ENCODE data around the gene KNDC1.
"Not testable (repeated sequence)": the region's sequence is repeated elsewhere in the genome, so short reads cannot be mapped to it uniquely, and the experiment has no call there.

Gene KNDC1

GRCh38 chr10:133262696-133263095, 102.7 kb downstream of the KNDC1 start:
- no peaks in the 10 kb centered on the region for H3K9me3 Mint-ChIP-seq
- H3K4me3 Mint-ChIP-seq, result peak overlapping the region; percentile 80 to 85 (median 82)
- H3K4me1 Mint-ChIP-seq, result peaks cover 5% of the 10 kb centered on the region
- H3K27me3 Mint-ChIP-seq (ENCODE audit: low read depth), result peaks cover 17% of the 10 kb centered on the region
- H3K36me3 Mint-ChIP-seq (ENCODE audit: low read depth), result no peaks in the 10 kb centered on the region
- no peak for TF ChIP-seq CTCF (IDR thresholded peaks at IDR 0.05; ENCODE audit: unreplicated experiment in 3 of 3)
- H3K27ac Mint-ChIP-seq, result no peak overlapping the region

GRCh38 chr10:133263674-133264073, 103.7 kb downstream of the KNDC1 start:
- TF ChIP-seq CTCF (IDR thresholded peaks at IDR 0.05; ENCODE audit: unreplicated experiment in 3 of 3), result no peak
- no peaks in the 10 kb centered on the region for H3K9me3 Mint-ChIP-seq

GRCh38 chr10:133264461-133264860, 104.4 kb downstream of the KNDC1 start:
- Mint-ChIP-seq H3K4me3 (no peak overlapping the region), H3K9me3 (no peaks in the 10 kb centered on the region), H3K4me1 (no peaks in the 10 kb centered on the region), H3K36me3 (ENCODE audit: low read depth) (no peaks in the 10 kb centered on the region), H3K27ac (no peak overlapping the region), H3K27me3 (ENCODE audit: low read depth) (peaks cover 17% of the 10 kb centered on the region)
- no peak for TF ChIP-seq CTCF (IDR thresholded peaks at IDR 0.05; ENCODE audit: unreplicated experiment in 3 of 3)

More at GRCh38 chr10:133263674-133264073, 103.7 kb downstream of the KNDC1 start:
- Mint-ChIP-seq H3K4me1 (peaks cover 5% of the 10 kb centered on the region), H3K4me3 (peak overlapping the region in 2 of 3 experiments; percentile 10 to 55), H3K27ac (no peak overlapping the region), H3K27me3 (ENCODE audit: low read depth) (peaks cover 17% of the 10 kb centered on the region), H3K36me3 (ENCODE audit: low read depth) (no peaks in the 10 kb centered on the region)

GRCh38 chr10:133265052-133265451, 105.0 kb downstream of the KNDC1 start:
- not testable (repeated sequence) for H3K27ac Mint-ChIP-seq; H3K9me3 Mint-ChIP-seq; H3K4me1 Mint-ChIP-seq; H3K36me3 Mint-ChIP-seq (ENCODE audit: low read depth)
- peaks cover 13% of the 10 kb centered on the region for H3K27me3 Mint-ChIP-seq (ENCODE audit: low read depth)
- H3K4me3 Mint-ChIP-seq, result peak overlapping the region in 1 of 3 experiments; percentile 37

- H3K36me3 Mint-ChIP-seq (ENCODE audit: low read depth), result no peaks in the 10 kb centered on the region
- H3K9me3 Mint-ChIP-seq, result no peaks in the 10 kb centered on the region
- no peak overlapping the region for H3K27ac Mint-ChIP-seq
- no peaks in the 10 kb centered on the region for H3K4me1 Mint-ChIP-seq
- TF ChIP-seq CTCF (IDR thresholded peaks at IDR 0.05; ENCODE audit: unreplicated experiment in 3 of 3), result no peak
- H3K27me3 Mint-ChIP-seq (ENCODE audit: low read depth), result peaks cover 10% of the 10 kb centered on the region
- no peak overlapping the region for H3K4me3 Mint-ChIP-seq
These were observed 106.2 kb downstream of the KNDC1 start for GRCh38 chr10:133266056-133266795.

GRCh38 chr10:133267293-133267692, 107.3 kb downstream of the KNDC1 start:
- Mint-ChIP-seq H3K27me3 (ENCODE audit: low read depth) (peaks cover 10% of the 10 kb centered on the region), H3K4me1 (no peaks in the 10 kb centered on the region), H3K36me3 (ENCODE audit: low read depth) (no peaks in the 10 kb centered on the region), H3K27ac (no peak overlapping the region), H3K4me3 (no peak overlapping the region), H3K9me3 (no peaks in the 10 kb centered on the region)
- no peak for TF ChIP-seq CTCF (IDR thresholded peaks at IDR 0.05; ENCODE audit: unreplicated experiment in 3 of 3)
